ENCODE data around the gene SVOPL.

- TF ChIP-seq YY1 (IDR thresholded peaks at IDR 0.05; ENCODE audit: insufficient read depth, insufficient read length) (no peak), SUZ12 (IDR thresholded peaks at IDR 0.05; ENCODE audit: extremely low read depth, insufficient read depth, insufficient read length) (no peak), ZNF274 (IDR thresholded peaks at IDR 0.05; ENCODE audit: low read depth, low read length) (no peak)
Observed at GRCh38 chr7:138627361-138627760, 73.8 kb downstream of the SVOPL start.

All from NT2/D1 (cell line).